GM19023 (cell line): ENCODE results near the gene KAT7.
"Not testable (repeated sequence)": the region's sequence is repeated elsewhere in the genome, so short reads cannot be mapped to it uniquely, and the experiment has no call there.

Source experiments
- ATAC-seq: cut with Tn5 transposase; IDR thresholded peaks from one replicate; pipeline ENCODE4 v1.9.1; 2021; ENCODE audit warnings: mild to moderate bottlenecking, moderate library complexity; ENCODE audit not compliant: unreplicated experiment

KAT7 gene

DNA sequence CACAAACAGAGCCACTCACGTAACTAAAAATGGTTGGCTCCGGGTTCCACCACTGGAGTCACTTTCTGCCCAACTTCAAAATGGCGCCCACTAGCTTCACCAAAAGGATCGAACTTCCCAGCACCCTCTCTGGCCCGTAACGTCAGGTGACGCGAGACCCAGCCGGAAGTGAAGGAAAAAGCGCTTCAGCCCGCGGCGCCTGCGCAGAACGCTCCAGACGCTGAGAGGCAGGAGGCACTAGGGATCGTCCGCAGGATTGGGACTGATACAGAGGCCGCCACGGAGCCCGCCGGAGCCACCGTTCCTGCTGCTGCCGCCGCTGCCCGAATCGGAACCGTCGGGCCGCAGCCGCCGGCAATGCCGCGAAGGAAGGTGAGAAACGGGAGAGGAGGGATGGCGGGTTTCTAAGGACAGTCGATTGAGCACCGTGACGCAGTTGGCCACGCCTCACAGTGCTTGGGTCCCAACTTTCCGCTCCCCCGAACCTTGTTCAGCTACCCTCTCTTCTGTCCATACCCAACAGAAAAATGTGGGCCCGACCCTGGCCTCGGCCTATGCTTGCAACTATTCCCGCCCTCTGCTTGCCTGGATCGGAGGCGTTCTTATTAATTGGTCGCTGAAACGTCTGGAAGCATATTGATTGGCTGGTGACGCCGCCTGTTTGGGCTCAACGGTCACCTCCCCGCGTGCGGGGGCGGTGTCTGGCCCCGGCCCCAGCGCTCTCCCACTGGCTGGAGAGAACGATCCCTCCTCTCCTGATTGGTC lies at the start of gene KAT7:
KAT7 (plus strand) TSS at position 204 of the 765 bp plus-strand sequence; CDS start at position 358, 154 bp downstream.
- peak; percentile 91 for ATAC-seq

DNA sequence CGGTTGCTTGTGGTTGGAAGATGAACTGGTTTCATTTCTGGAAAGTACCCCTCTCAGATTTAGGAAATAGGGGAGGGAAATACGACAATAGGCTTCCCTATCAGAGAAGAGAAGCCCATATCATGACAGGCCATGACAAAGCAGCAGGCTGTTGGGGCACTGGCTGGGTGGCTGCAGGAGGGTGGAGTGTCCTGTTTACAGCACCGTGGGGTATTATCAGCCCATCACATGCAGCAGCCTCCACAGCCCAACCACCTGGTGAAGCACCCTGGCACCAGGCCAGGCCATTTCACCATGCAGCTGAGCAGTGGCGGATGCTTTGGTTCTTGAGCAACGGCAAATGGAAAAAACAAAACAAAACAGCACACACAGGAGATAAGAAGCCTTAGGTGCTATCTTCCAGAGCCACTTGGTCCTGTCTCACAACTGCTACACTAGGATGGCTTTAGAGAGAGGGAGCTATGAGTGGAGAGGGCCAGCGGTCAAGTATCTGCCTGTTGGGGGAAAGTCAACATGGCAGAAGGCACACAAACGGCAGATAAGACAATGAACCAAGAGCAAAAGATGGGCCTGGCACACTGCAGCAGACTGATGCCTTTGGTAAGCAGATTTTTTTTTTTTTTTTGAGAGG lies 48.7 kb upstream of the KAT7 start:
- ATAC-seq = peak; percentile 63

DNA sequence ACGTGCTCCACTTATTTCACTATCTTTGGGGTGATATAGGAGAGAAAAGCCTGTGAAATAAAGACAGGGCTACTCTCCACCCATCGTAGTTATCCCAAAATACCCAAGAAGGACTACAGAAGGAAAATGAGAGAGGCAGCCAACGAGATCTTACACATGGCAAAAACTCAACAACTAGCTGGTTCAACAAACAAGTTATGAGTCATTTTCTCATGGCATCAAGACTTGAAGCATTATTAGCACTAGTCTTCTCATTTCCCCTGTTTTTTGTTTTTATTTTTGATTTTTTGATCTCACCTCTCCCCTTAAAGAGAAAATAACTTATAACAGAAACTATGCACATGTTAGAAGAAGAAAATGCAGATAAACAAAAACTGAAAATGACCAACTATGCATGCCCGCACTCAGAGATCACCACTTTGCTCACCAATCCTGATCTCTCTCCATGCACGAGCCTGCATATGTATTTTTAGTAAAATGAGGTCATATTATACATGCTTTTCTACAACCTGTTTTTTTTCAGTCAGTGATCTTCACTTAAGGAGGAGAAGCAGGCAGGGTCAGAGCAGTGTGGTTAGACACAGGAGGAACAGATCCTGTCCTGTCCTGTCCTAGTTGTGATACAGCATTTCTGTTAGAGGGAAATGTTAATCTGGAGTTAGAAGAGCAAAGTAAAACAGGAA lies 47.3 kb upstream of the KAT7 start:
- no peak for ATAC-seq

- no peak for ATAC-seq
Measured at GRCh38 chr17:49741692-49742076, 46.8 kb upstream of the KAT7 start.

- no peak for ATAC-seq
Measured at GRCh38 chr17:49742166-49742638, 46.3 kb upstream of the KAT7 start.

DNA sequence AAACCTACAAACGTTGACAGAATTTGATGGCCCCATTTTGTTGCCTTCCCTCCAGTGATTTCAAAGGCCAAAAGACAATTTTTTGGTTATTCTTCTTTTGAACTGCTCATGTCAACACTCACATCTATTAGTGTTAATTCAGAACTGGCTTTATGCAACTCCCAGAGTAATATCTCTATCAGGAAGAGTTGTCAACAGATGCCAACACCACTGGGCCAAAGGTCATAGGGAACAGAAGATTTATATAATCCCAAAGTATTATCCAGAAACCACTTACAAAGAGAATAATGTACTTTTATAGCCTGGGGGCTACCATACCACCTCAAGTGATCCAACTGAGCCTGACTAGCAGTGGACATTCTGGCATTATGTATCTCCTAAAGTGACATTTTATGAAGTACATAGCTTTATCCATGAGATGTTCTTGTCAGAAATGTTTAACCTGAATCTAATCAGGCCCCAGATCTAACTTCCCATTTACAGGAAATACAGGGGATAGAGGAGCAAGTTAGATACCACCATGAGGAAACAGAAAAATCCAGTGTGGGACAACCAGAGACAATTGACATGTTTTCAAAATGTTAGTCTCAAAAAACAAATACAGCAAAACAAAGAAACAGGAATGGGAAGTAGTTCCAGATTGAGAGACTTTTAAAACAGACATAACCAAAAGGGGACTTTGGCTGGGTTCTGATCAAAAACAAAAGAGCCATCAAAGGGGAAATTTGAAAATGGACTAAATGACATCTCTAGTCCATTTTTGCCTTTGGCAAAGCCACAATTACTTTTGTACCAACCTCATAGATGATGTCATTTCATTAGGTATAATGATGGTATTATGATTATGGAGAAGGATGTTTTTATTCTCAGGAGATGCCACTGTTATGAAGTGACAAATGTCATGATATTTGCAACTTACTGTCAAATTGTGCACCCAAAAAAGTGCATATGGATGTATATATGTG lies 43.0 kb upstream of the KAT7 start:
- no peak for ATAC-seq

DNA sequence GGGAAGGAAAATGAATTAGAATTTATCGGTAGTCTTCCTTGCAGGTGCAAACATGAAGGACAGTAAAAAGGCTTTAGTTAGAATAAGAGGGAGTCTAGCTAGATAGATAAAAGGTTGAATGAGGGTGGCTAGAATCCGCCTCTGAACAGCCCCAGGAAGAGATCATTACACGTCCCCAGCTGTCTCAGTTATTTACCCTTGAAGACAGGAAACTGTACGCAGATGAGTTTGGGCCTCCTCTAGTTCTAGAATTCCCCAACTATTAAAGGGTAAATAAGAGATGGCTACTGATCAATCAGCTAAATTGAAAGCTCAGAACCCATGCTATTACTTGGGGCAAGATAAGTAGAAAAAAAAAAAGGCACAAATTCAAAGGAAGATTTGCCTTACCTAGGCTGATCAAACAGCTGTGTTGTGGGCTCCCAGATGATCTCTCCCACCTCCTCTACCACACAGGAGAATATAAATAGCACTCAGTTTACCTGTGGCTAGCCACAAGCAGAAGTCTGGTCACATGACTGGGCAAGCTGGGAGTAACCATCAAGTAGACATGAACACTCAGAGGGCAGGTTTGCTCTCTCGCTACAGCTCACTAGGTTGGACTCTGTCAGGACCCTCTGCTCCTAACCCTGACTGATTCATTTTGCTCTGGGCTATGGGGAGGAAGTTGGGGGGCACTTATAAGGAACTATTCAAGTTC lies 41.5 kb upstream of the KAT7 start:
- peak; percentile 57 for ATAC-seq

GRCh38 chr17:49747632-49748031 lies 40.8 kb upstream of the KAT7 start:
- ATAC-seq = no peak

GRCh38 chr17:49748223-49748622 lies 40.3 kb upstream of the KAT7 start:
- no peak for ATAC-seq

GRCh38 chr17:49748791-49749190 lies 39.7 kb upstream of the KAT7 start:
- peak; percentile 79 for ATAC-seq

GRCh38 chr17:49749730-49750129 lies 38.8 kb upstream of the KAT7 start:
- no peak for ATAC-seq

DNA sequence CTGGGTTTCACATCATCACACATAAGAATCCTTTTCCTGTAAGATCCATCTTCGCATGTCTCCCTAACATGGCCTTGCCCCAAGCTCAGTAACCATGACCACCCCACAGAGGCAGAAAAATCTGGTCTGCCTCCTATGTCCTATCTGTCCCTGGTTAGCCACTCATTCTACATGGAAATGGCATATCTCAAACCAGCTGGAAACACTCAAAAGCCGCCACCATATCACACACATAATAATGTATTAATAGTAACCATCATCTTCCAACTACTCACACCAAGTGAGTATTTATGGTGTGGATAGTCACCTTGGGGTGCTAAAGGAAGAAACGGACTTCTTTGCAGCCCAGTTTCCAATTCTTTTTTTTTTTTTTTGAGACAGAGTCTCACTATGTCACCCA lies 36.0 kb upstream of the KAT7 start:
- no peak for ATAC-seq

GRCh38 chr17:49753959-49754391 lies 34.5 kb upstream of the KAT7 start:
- ATAC-seq = no peak

- no peak for ATAC-seq
Measured at GRCh38 chr17:49755663-49756283, 32.7 kb upstream of the KAT7 start.

DNA sequence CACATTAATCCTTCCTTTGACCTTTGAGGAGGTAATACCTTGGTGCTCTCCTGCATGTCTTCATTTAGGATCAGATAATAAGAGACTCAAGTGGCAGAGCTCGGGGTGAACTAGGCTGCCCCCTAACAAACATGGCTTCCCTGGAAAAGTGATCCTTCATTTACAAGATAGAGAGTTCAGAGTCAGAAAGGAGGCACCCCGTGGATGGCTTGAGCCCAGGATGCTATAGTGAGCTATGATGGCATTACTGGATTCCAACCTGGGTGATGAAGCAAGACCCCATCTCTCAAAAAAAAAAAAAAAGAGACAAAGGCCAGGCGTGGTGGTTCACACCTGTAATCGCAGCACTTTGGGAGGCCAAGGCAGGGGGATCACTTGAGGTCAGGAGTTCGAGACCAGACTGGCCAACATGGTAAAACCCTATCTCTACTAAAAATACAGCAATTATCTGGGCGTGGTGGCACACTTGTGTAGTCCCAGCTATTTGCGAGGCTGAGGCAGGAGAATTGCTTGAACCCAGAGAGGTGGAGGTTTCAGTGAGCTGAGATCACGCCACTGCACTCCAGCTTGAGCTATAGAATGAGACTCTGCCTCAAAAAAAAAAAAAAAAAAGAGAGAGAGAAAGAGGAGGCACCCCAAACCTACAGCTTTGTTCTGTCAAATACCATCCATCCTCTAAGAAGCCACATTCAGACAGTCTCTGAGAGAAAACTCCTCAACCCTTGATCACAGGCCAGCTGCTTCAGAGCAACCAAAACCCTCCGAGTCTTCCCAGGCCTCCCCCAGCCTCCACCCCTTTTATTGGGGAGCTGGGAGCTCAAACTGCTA lies 31.9 kb upstream of the KAT7 start:
- ATAC-seq = no peak

DNA sequence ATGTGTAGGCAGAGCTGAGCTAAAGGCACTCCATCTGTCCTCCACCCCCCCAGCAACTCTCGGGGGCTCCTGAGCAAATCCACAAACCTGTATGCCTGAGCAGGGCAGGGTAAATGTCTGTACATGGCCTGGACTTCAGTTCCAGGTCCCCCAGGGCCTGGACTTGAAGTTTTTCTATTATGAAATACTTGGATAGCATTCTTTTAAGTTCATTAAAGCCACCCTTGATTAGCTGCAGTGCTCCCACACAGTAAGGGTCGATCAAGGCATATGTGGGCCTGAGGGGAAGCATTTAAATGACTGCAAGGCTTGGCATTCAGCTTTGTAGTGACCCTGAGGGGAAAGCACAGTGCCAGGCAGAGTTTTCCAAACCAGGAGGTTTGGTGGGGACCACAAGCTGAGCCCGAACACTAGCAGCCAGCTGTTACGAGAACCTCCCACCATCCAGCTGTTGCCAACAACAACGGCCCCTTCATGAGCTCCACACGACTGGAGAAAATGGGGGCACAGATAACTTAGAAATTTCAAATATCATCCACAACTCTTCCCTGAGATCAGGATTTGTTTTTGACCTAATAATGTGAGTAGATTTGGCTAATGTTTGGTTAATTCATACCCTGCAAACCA lies 31.2 kb upstream of the KAT7 start:
- no peak for ATAC-seq

GRCh38 chr17:49758464-49759010 lies 29.9 kb upstream of the KAT7 start:
- ATAC-seq = not testable (repeated sequence)

- ATAC-seq = no peak
Measured at GRCh38 chr17:49759203-49759602, 29.3 kb upstream of the KAT7 start.
